ENCODE results near the gene FRAS1. TPM values are rescaled to one million over a fixed set of nuclear protein-coding genes. Genes with fewer than 3 reads are reported as not detected.

The FRAS1 gene
- total and polyA plus RNA-seq, 2 of the 8 experiments (the other 6 are each of a cell fraction or from before 2014, with no cell fraction given), result 38.5 to 109 TPM

- H3K9me3 ChIP-seq (ENCODE audit: insufficient read depth in 2 of 2, low read depth in 1 of 2, low read length in 1 of 2), result no peaks in the 10 kb centered on the region
- H2BK5ac ChIP-seq (ENCODE audit: low read depth, low read length), result no peak overlapping the region
- H3K27ac ChIP-seq (ENCODE audit: low read depth, low read length), result 0 out of 2 replicates have a peak overlapping the region, but pooled peaks have one; percentile 30
- POLR2A ChIA-PET (ENCODE audit: partially characterized antibody), result interaction anchor here (1.3 kb wide), 1 partner anchor 10 kb away, joined by 3 read pairs; no protein-coding TSS in a partner anchor
- H2BK12ac ChIP-seq (ENCODE audit: low read depth, low read length), result no peak overlapping the region
- H3K23ac ChIP-seq (ENCODE audit: insufficient read length), result no peak overlapping the region
- CTCF ChIA-PET (ENCODE audit: partially characterized antibody), result interaction anchor here (1.0 to 2.0 kb wide), 2 partner anchors 77 to 115 kb away, joined by 3 to 6 read pairs; no protein-coding TSS in a partner anchor
- no peak overlapping the region for H2BK20ac ChIP-seq (ENCODE audit: low read length)
- H3K79me1 ChIP-seq (ENCODE audit: low read depth, low read length), result peaks cover 7% of the 10 kb centered on the region; the same call in 1 of the 2 replicates
- no peak overlapping the region for H2BK120ac ChIP-seq (replicated peaks; ENCODE audit: low read depth, low read length)
- no peaks in the 10 kb centered on the region for H3K27me3 ChIP-seq (replicated peaks in 1 of 4; ENCODE audit: control insufficient read depth in 3 of 4, extremely low read depth in 1 of 4, insufficient read depth in 3 of 4, low read length in 3 of 4)
- H2AK5ac ChIP-seq (ENCODE audit: low read depth, low read length), result no peak overlapping the region
- no peak overlapping the region for H4K5ac ChIP-seq (ENCODE audit: insufficient read length, low read depth, low read length)
- no peak overlapping the region for H3K56ac ChIP-seq (replicated peaks; ENCODE audit: insufficient read length, low read depth, low read length)
- peaks cover 3 to 35% (median 25%) of the 10 kb centered on the region in 4 experiments for H3K4me1 ChIP-seq (replicated peaks in 1 of 4; ENCODE audit: control insufficient read depth in 3 of 4, insufficient read depth in 4 of 4, low read length in 3 of 4)
- no peaks in the 10 kb centered on the region for H3K23me2 ChIP-seq (ENCODE audit: low read depth, low read length)
- H4K91ac ChIP-seq (replicated peaks; ENCODE audit: insufficient read length, low read length), result no peak overlapping the region
- no peak overlapping the region for H3K4me3 ChIP-seq (ENCODE audit: extremely low read depth in 1 of 4, insufficient read depth in 2 of 4, low read depth in 3 of 4, low read length in 4 of 4)
- no peak overlapping the region; a peak in 1 of 7 replicates for H3K9ac ChIP-seq (replicated peaks in 1 of 4; ENCODE audit: extremely low read depth in 1 of 4, low read depth in 3 of 4, low read length in 3 of 4)
- no peak for DNase-seq (ENCODE audit: low read depth in 1 of 2, low spot score in 2 of 2)
- H4K20me1 ChIP-seq (replicated peaks in 1 of 2; ENCODE audit: control insufficient read depth in 1 of 2, insufficient read depth in 2 of 2, low read length in 2 of 2), result peaks cover 1 to 6% of the 10 kb centered on the region in 2 experiments
- TF ChIP-seq RAD21 (IDR thresholded peaks at IDR 0.05 in 1 of 2, conservative IDR thresholded peaks at IDR 0.05 in 1 of 2; ENCODE audit: low read depth in 2 of 2, low read length in 2 of 2) (no peak), CHD2 (IDR thresholded peaks at IDR 0.05; ENCODE audit: low read length) (no peak), SIX5 (IDR thresholded peaks at IDR 0.05; ENCODE audit: low read depth, low read length) (no peak), CHD1 (IDR thresholded peaks at IDR 0.05; ENCODE audit: low read depth, low read length) (no peak), GABPA (IDR thresholded peaks at IDR 0.05; ENCODE audit: borderline replicate concordance, insufficient read depth, low read length) (no peak), ASH2L (IDR thresholded peaks at IDR 0.05; ENCODE audit: low read length) (no peak), SAP30 (IDR thresholded peaks at IDR 0.05; ENCODE audit: insufficient read depth, insufficient replicate concordance, low read length) (no peak), SRF (IDR thresholded peaks at IDR 0.05; ENCODE audit: low read depth, low read length) (no peak), NRF1 (IDR thresholded peaks at IDR 0.05; ENCODE audit: low read depth, low read length) (no peak)
- no peaks in the 10 kb centered on the region for H3K36me3 ChIP-seq (ENCODE audit: control insufficient read depth in 2 of 4, insufficient read depth in 4 of 4, low read length in 3 of 4)
- no peak for FAIRE-seq
- no peak overlapping the region for H4K8ac ChIP-seq (ENCODE audit: extremely low read depth, insufficient read depth, low read length)
- H3K79me2 ChIP-seq (ENCODE audit: control insufficient read depth in 1 of 2, insufficient read depth in 2 of 2, low read length in 2 of 2), result peaks cover 3 to 96% of the 10 kb centered on the region in 2 experiments; a peak in 2 of 4 replicates
- H2BK15ac ChIP-seq (ENCODE audit: low read length), result no peak overlapping the region
- no peak overlapping the region for H2AFZ ChIP-seq (ENCODE audit: low read length)
- 0 out of 4 replicates have a peak overlapping the region, but pooled peaks of 1 of the 2 experiments have one; percentile 10 for H3K4me2 ChIP-seq (ENCODE audit: insufficient read depth in 1 of 2, low read depth in 2 of 2, low read length in 2 of 2)
- no peak overlapping the region for H3K18ac ChIP-seq (ENCODE audit: extremely low read depth, low read length)
- no peak overlapping the region for H3K14ac ChIP-seq (ENCODE audit: insufficient read length)
- 82% methylated on average over 5 of the region's 5 CpGs; no CpG with 5 or more reads in 1 of the 2 experiments for WGBS, 2 experiments (ENCODE audit: extremely low coverage in 1 of 2, insufficient coverage in 1 of 2, insufficient read length in 1 of 2, insufficient replicate concordance in 2 of 2, low coverage in 1 of 2, low lambda C conversion rate in 2 of 2, missing lambda C conversion rate in 1 of 2)
- H3K4ac ChIP-seq (replicated peaks; ENCODE audit: insufficient read length, low read depth, low read length), result no peak overlapping the region
Observed at GRCh38 chr4:78174891-78175290, 117.8 kb downstream of the FRAS1 start.

All from H1 (cell line).